GM18870 (cell line): ENCODE measurements around the gene TP73.
"Not testable (repeated sequence)": the region's sequence is repeated elsewhere in the genome, so short reads cannot be mapped to it uniquely, and the experiment has no call there.

ENCODE experiments used
- ATAC-seq: cut with Tn5 transposase; IDR thresholded peaks from one replicate; pipeline ENCODE4 v1.9.1; 2021; ENCODE audit warnings: moderate library complexity; ENCODE audit not compliant: unreplicated experiment

Gene TP73

GRCh38 chr1:3740752-3741151 is 88.4 kb downstream of the TP73 start:
- no peak for ATAC-seq

- no peak for ATAC-seq
Measured at GRCh38 chr1:3741566-3742438, 89.5 kb downstream of the TP73 start.

DNA sequence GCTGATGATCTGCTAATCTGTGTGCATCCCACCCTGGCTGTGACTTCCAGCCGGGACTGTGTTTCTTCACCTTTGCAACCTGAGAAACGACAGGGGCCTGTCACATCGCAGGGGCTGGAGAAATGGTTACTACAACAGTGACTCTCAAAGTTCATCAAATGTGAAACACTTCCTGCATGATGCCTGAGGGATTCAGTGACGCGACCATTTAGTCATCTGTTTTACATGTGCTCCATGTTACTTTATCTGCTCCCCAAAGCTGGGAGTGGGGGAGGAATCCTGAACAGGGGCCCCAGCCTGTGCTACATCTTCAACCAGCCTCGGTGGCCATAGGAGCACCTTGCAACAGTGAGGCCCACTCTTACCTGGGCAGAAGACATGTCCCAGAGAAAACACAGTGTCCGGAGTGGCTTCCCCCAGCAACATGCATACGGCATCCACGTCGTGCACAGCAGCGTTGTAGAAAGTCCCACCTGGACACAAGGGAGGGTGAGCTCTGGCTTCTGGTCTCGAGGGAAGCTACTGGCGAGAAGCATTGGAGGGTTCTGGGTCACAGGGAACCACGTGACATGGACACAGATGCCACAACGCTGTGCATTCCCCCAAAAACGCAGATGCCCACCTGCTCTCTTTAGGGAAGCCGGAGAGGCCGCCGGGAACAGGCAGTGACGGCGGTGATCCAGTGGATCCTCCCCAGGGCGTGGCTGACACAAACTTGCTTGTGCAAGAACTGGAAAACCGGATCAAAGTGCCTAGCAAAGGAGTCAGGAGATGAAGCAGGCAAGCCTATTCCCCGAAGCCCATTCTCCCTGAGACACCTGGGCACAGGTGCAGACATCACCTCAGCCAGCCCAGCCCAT is 90.4 kb downstream of the TP73 start:
- no peak for ATAC-seq

- no peak for ATAC-seq
Measured at GRCh38 chr1:3743421-3743820, 91.1 kb downstream of the TP73 start.

DNA sequence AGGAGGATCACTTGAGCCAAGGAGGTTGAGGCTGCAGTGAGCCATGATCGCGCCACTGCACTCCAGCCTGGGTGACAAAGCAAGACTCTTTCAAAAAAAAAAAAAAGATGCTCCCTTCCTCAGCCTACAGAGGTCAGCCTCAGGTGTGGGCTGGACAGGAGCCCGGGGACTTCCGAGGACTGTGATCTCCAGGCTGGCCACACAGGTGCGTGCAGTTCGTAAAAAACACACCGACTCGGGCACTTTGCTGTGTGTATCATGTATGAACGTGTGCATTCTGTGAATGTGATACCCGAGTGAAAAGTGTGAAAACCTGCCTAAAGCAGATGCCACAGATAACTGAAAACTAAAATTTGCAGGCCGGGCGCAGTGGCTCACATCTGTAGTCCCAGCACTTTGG is 91.5 kb downstream of the TP73 start:
- no peak for ATAC-seq

DNA sequence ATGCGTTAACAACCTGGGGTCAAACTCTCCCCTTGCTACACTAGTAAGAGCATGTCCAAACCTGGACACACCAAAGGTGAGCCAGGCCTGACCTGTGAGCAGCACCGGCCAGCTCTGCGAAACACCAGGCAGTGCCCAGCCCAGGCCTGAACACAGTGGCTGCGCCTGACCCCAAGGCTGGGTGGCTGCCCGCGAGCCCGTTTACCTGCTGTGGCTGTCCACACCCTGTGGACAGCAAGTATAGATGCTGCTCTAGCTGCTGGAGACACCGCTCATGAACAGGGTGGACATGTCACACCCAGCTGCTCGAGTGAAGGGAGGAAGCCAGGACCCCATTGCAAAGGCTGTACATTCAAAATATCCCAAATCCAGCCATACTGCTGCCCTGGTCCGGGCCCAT is 92.3 kb downstream of the TP73 start:
- ATAC-seq = no peak

GRCh38 chr1:3745071-3745470 is 92.8 kb downstream of the TP73 start:
- no peak for ATAC-seq

- ATAC-seq = no peak
Measured at GRCh38 chr1:3745590-3746381, 93.5 kb downstream of the TP73 start.

DNA sequence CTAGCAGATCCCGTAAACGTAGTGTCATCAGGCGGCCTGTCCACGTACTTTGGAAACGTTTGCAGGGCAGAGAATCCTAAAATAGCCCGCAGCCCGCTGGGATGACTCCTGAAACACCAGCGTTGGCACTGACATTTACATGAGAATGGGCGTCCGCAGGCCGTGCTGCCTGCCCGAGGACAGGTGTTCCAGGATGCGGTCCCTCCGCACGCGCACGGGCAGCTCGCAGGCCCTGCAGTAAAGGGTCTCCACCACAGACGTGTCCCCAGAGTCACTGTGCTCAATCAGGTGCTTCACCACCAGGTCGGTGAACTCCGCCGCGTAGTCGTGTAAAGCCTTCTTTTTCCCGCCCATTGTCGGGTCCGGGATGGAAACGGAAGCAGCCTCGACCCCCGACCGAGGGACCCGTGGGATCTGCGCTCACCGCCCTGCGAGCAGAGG is 94.1 kb downstream of the TP73 start:
- ATAC-seq = no peak

GRCh38 chr1:3746830-3747521 is 94.7 kb downstream of the TP73 start:
- no peak for ATAC-seq

DNA sequence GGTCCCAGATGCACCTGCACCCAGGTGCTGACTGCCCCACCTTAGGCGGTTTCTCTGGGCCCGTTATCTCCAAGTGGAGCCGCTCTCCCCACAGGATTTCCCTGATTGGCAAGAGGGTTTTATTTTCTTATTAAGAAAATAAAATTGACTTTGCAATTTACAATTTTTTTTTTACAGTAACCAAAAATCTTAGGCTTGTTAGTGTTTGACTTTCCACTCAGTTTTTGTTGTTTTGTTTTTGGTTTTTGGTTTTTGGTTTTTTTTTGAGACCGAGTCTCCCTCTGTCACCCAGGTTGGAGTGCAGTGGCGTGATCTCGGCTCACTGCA is 95.2 kb downstream of the TP73 start:
- no peak for ATAC-seq

DNA sequence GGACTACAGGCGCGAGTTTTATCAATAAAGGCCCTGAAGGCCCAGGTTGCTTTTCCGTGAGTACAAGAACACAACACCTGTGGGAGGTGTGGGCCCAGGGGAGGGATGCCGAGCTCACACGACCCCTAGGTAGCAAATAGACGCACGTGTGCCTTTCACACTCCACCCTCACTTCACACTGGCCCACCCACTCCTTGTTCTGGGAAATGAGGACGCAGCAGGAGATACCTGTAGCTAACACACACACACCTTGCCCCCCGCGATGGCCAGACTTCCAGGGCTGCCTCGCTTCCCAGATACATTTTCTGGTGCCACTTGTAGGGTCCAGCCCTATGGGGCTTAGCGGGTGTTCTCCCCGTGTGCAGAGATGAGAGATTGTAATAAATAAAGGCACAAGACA is 95.6 kb downstream of the TP73 start:
- ATAC-seq = no peak

- ATAC-seq = not testable (repeated sequence)
Measured at GRCh38 chr1:3748316-3748900, 96.1 kb downstream of the TP73 start.

GRCh38 chr1:3749512-3749911 is 97.2 kb downstream of the TP73 start:
- no peak for ATAC-seq

- no peak for ATAC-seq
Measured at GRCh38 chr1:3750741-3751140, 98.4 kb downstream of the TP73 start.

- ATAC-seq = no peak
Measured at GRCh38 chr1:3752400-3752945, 100.2 kb downstream of the TP73 start, which contains the start of gene CCDC27. Gene CCDC27, plus strand, starts transcription at chr1:3752450. Its CDS starts 32 bp downstream, at chr1:3752482.

DNA sequence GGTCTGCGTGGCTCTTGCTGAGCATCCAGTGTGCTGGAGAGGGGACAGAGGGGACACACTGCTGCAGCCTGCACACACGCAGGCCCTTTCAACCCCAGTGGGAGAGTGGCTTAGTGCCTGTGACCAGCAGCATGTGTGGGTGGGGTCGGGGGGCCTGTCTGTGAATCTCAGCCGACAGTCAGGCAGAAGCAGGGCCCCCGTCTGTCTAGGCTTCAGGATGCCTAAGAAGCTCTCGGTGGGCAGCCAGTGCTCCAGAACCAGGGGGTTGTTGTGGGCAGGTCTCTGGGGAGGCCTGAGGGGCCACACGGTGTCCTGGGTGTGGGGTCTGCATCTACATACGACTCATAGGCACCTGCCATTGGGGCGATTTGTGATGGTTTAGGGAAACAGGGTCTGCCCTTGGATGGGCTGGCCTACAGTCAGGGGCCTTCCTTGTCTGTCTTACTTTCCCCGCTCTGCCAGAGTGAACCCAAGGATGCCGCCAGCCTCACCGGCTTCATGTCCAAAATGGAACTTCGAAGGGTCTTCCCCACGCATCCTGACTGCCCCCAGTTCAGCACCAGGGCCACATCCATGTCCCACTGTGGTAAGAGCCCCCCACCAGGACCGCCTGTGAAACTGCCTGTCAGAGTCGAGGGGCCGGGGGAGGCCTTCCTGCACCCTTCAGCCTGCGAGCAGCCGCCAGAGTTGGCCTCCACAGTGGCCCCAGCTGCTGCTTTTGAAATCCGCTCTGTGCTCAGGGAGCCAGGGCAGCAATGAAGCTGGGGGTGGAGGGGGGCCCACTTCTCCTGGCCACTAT is 101.5 kb downstream of the TP73 start:
- no peak for ATAC-seq

DNA sequence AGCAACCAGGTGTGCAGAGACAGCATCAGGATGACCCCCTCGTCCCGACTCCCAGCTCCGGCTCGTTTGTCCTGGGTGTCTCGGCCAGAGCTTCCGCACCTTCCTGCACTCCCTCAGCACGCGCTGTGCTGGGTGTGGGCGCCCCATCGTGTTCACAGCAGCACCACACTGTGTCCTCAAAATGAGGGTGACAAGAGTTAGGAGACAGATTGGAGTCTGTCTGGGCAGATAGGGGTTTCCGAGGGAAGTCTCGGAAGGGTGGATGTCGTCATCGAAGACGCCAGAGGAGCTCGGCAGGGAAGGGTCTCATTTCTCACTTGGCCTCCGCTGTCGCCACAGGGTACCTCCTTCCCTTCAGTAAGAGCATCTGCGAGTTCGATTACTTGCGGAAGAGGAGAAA is 104.1 kb downstream of the TP73 start:
- no peak for ATAC-seq

- ATAC-seq = no peak
Measured at GRCh38 chr1:3759164-3759563, 106.8 kb downstream of the TP73 start.
